H9 (cell line): ENCODE measurements around the gene PSMB7. TPM values are rescaled to one million over a fixed set of nuclear protein-coding genes. Genes with fewer than 3 reads are reported as not detected.

Source experiments
- DNase-seq: peaks from one replicate; pipeline ENCODE4 v3.0.0-alpha.2; 2017
- H2AFZ ChIP-seq: one replicate; pipeline ENCODE4 v1.6.1; 2013; ENCODE audit warnings: mild to moderate bottlenecking, low read length, control low read depth, moderate library complexity
- H2AK5ac ChIP-seq: 2 replicates; pipeline ENCODE4 v1.6.1; 2013; ENCODE audit warnings: low read length, control low read depth, mixed read lengths; ENCODE audit not compliant: insufficient read length
- H2BK120ac ChIP-seq: one replicate; pipeline ENCODE4 v1.6.1; 2013; ENCODE audit warnings: low read depth, mild to moderate bottlenecking, low read length, control low read depth, inconsistent platforms; ENCODE audit not compliant: poor library complexity, severe bottlenecking
- H2BK12ac ChIP-seq: 2 replicates; pipeline ENCODE4 v1.6.1; 2013; ENCODE audit warnings: low read length, control low read depth, mixed read lengths, low read depth; ENCODE audit not compliant: insufficient read length
- H2BK15ac ChIP-seq: 2 replicates; pipeline ENCODE4 v1.6.1; 2013; ENCODE audit warnings: low read depth, low read length, control low read depth
- H2BK20ac ChIP-seq: one replicate; pipeline ENCODE4 v1.6.1; 2013; ENCODE audit warnings: low read depth, mild to moderate bottlenecking, low read length, control low read depth, inconsistent platforms; ENCODE audit not compliant: poor library complexity, severe bottlenecking
- H2BK5ac ChIP-seq: 2 replicates; pipeline ENCODE4 v1.6.1; 2013; ENCODE audit warnings: low read length, control low read depth, mixed read lengths; ENCODE audit not compliant: insufficient read length
- H3K14ac ChIP-seq: 2 replicates; pipeline ENCODE4 v1.6.1; 2013; ENCODE audit warnings: low read length, control low read depth; ENCODE audit not compliant: insufficient read depth
- H3K18ac ChIP-seq: 2 replicates; pipeline ENCODE4 v1.6.1; 2013; ENCODE audit warnings: low read depth, mild to moderate bottlenecking, mixed read lengths, low read length, control low read depth; ENCODE audit not compliant: insufficient read length
- H3K23ac ChIP-seq: 2 replicates; pipeline ENCODE4 v1.6.1; 2013; ENCODE audit warnings: low read length, control low read depth, mixed read lengths, low read depth; ENCODE audit not compliant: insufficient read length
- H3K23me2 ChIP-seq: 2 replicates; pipeline ENCODE4 v1.6.1; 2013; ENCODE audit warnings: low read depth, mild to moderate bottlenecking, mixed read lengths, low read length, control low read depth; ENCODE audit not compliant: insufficient read length, poor library complexity, severe bottlenecking
- H3K27ac ChIP-seq: 2 replicates; pipeline ENCODE4 v1.5.1; 2013; ENCODE audit warnings: low read length, control low read depth, mixed read lengths, low read depth; ENCODE audit not compliant: insufficient read length
- H3K27me3 ChIP-seq: 2 replicates; pipeline ENCODE4 v1.6.1; 2013; ENCODE audit warnings: low read length, control low read depth, inconsistent platforms; ENCODE audit not compliant: insufficient read depth
- H3K4ac ChIP-seq: 2 replicates; pipeline ENCODE4 v1.6.1; 2013; ENCODE audit warnings: low read depth, mild to moderate bottlenecking, control low read depth, inconsistent platforms, low read length, moderate library complexity
- H3K4me1 ChIP-seq: 2 replicates; pipeline ENCODE4 v1.6.1; 2013; ENCODE audit warnings: low read length, control low read depth, inconsistent platforms; ENCODE audit not compliant: insufficient read depth
- H3K4me2 ChIP-seq: 2 replicates; pipeline ENCODE4 v1.6.1; 2013; ENCODE audit warnings: low read length, control low read depth, mixed read lengths; ENCODE audit not compliant: insufficient read length, insufficient read depth
- H3K56ac ChIP-seq: 2 replicates; pipeline ENCODE4 v1.6.1; 2013; ENCODE audit warnings: low read depth, mild to moderate bottlenecking, mixed read lengths, low read length, control low read depth; ENCODE audit not compliant: insufficient read length
- H3K79me1 ChIP-seq: 2 replicates; pipeline ENCODE4 v1.6.1; 2013; ENCODE audit warnings: low read depth, mild to moderate bottlenecking, moderate library complexity, low read length, control low read depth, inconsistent platforms; ENCODE audit not compliant: insufficient read depth, poor library complexity, severe bottlenecking
- H3K79me2 ChIP-seq: 2 replicates; pipeline ENCODE4 v1.6.1; 2013; ENCODE audit warnings: low read length, control low read depth, inconsistent platforms; ENCODE audit not compliant: insufficient read depth
- H3K9ac ChIP-seq: 2 replicates; pipeline ENCODE4 v1.6.1; 2013; ENCODE audit warnings: low read length, control low read depth, mixed read lengths; ENCODE audit not compliant: insufficient read length; ENCODE audit errors: extremely low read depth
- H3K9me3 ChIP-seq: one replicate; pipeline ENCODE4 v1.6.1; 2013; ENCODE audit warnings: low read depth, low read length, inconsistent platforms; ENCODE audit not compliant: control insufficient read depth
- H3T11ph ChIP-seq: one replicate; pipeline ENCODE4 v1.6.1; 2013; ENCODE audit warnings: mild to moderate bottlenecking, low read length, control low read depth, inconsistent platforms
- H4K20me1 ChIP-seq: one replicate; pipeline ENCODE4 v1.6.1; 2013; ENCODE audit not compliant: control insufficient read depth, insufficient read length, insufficient read depth
- H4K5ac ChIP-seq: 2 replicates; pipeline ENCODE4 v1.6.1; 2013; ENCODE audit warnings: low read depth, mild to moderate bottlenecking, mixed read lengths, low read length, control low read depth; ENCODE audit not compliant: insufficient read length
- H4K8ac ChIP-seq: replicated peaks from 2 replicates; pipeline ENCODE4 v1.6.1; 2013; ENCODE audit warnings: low read length, control low read depth, mixed read lengths, low read depth; ENCODE audit not compliant: insufficient read length
- H4K91ac ChIP-seq: 2 replicates; pipeline ENCODE4 v1.6.1; 2013; ENCODE audit warnings: low read depth, mild to moderate bottlenecking, moderate library complexity, mixed read lengths, low read length, control low read depth; ENCODE audit not compliant: insufficient read length
- H3K27ac Mint-ChIP-seq, 3 experiments: 2 replicates in 2 of 3; 3 replicates in 1 of 3; pipeline ENCODE4 v1.8.0; 2020 to 2021; ENCODE audit warnings: mixed read lengths in 3 of 3, mild to moderate bottlenecking in 1 of 3, moderate library complexity in 1 of 3
- H3K27me3 Mint-ChIP-seq: 2 replicates; pipeline ENCODE4 v1.8.0; 2021; ENCODE audit warnings: low read depth, mild to moderate bottlenecking, moderate library complexity, mixed read lengths
- H3K36me3 Mint-ChIP-seq, 3 experiments: 2 replicates in 2 of 3; 3 replicates in 1 of 3; pipeline ENCODE4 v1.8.0; 2020 to 2021; ENCODE audit warnings: low read depth in 3 of 3, mixed read lengths in 3 of 3; ENCODE audit not compliant: insufficient read depth in 1 of 3
- H3K4me1 Mint-ChIP-seq, 2 experiments: 2 replicates each; pipeline ENCODE4 v1.8.0; 2020; ENCODE audit warnings: mixed read lengths in 2 of 2
- H3K4me3 Mint-ChIP-seq, 2 experiments: 2 replicates in 1 of 2; 3 replicates in 1 of 2; pipeline ENCODE4 v1.8.0; 2020 to 2021; ENCODE audit warnings: mild to moderate bottlenecking in 2 of 2, mixed read lengths in 2 of 2, moderate library complexity in 1 of 2
- H3K9me3 Mint-ChIP-seq, 2 experiments: 2 replicates in 1 of 2; 3 replicates in 1 of 2; pipeline ENCODE4 v1.8.0; 2020; ENCODE audit warnings: mild to moderate bottlenecking in 2 of 2, mixed read lengths in 2 of 2, moderate library complexity in 1 of 2
- WGBS: extraction: QIAGEN DNeasy Blood & Tissue Kit; methylation state at CpG from one replicate; pipeline ENCODE4 v1.1.7; 2013; ENCODE audit warnings: missing lambda C conversion rate, low lambda C conversion rate, mixed read lengths; ENCODE audit not compliant: insufficient read length; ENCODE audit errors: extremely low coverage; 5-methylcytosine and 5-hydroxymethylcytosine counted together
- total RNA-seq: library from RNA; stranded (reverse); gene quantifications from 2 replicates; pipeline ENCODE4 v1.2.1, GENCODE V29; 2021
- TF ChIP-seq, protein P1 (sequence below): fragments of 200-600 bp; sonication (generic); conservative IDR thresholded peaks from 3 replicates; pipeline ENCODE4 v1.8.0; 2021; ENCODE audit warnings: antibody characterized with exemption, mild to moderate bottlenecking

The PSMB7 gene
- total RNA-seq, 1 experiment from 2014 or later = 209 TPM

GRCh38 chr9:124358631-124359030 is 56.6 kb downstream of the PSMB7 start:
- no peak overlapping the region for H2BK5ac ChIP-seq
- H2BK120ac ChIP-seq = no peak overlapping the region
- H3K14ac ChIP-seq = no peak overlapping the region
- peaks cover 7% of the 10 kb centered on the region; the same call in 1 of the 2 replicates for H3K79me2 ChIP-seq
- Mint-ChIP-seq H3K9me3 (no peaks in the 10 kb centered on the region), H3K4me1 (peaks cover 5 to 15% of the 10 kb centered on the region in 2 experiments; a peak in 3 of 4 replicates), H3K36me3 (peaks cover 9 to 22% (median 10%) of the 10 kb centered on the region in 3 experiments; a peak in 6 of 7 replicates), H3K27me3 (no peaks in the 10 kb centered on the region), H3K4me3 (no peak overlapping the region; a peak in 1 of 5 replicates), H3K27ac (peak overlapping the region in 1 of 3 experiments; percentile 18; a peak in 3 of 7 replicates)
- H3T11ph ChIP-seq = no peak overlapping the region
- H2BK12ac ChIP-seq = no peak overlapping the region
- H3K4ac ChIP-seq = no peak overlapping the region
- no peak for DNase-seq
- H2BK15ac ChIP-seq = no peak overlapping the region
- no peak overlapping the region for H3K4me2 ChIP-seq
- H3K18ac ChIP-seq = no peak overlapping the region
- no peak overlapping the region for H2AK5ac ChIP-seq
- H3K56ac ChIP-seq = no peak overlapping the region
- TF ChIP-seq, protein P1, sequence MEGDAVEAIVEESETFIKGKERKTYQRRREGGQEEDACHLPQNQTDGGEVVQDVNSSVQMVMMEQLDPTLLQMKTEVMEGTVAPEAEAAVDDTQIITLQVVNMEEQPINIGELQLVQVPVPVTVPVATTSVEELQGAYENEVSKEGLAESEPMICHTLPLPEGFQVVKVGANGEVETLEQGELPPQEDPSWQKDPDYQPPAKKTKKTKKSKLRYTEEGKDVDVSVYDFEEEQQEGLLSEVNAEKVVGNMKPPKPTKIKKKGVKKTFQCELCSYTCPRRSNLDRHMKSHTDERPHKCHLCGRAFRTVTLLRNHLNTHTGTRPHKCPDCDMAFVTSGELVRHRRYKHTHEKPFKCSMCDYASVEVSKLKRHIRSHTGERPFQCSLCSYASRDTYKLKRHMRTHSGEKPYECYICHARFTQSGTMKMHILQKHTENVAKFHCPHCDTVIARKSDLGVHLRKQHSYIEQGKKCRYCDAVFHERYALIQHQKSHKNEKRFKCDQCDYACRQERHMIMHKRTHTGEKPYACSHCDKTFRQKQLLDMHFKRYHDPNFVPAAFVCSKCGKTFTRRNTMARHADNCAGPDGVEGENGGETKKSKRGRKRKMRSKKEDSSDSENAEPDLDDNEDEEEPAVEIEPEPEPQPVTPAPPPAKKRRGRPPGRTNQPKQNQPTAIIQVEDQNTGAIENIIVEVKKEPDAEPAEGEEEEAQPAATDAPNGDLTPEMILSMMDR = no peak
- H2AFZ ChIP-seq = no peak overlapping the region
- peaks cover 9% of the 10 kb centered on the region for H3K79me1 ChIP-seq
- H3K4me1 ChIP-seq = 0 out of 2 replicates have a peak, but pooled peaks cover 3% of the 10 kb centered on the region
- H3K9ac ChIP-seq = no peak overlapping the region
- no peak overlapping the region for H3K27ac ChIP-seq
- H3K9me3 ChIP-seq = no peaks in the 10 kb centered on the region
- H2BK20ac ChIP-seq = no peak overlapping the region
- no peaks in the 10 kb centered on the region for H4K20me1 ChIP-seq
- no peaks in the 10 kb centered on the region for H3K27me3 ChIP-seq
- no CpG with 5 or more reads among the region's 13 CpGs for WGBS
- H3K23me2 ChIP-seq = no peaks in the 10 kb centered on the region
- no peak overlapping the region for H4K5ac ChIP-seq
- no peak overlapping the region for H4K91ac ChIP-seq
- no peak overlapping the region for H3K23ac ChIP-seq
- no peak overlapping the region for H4K8ac ChIP-seq
